ENCODE results near the gene AIF1L.

Gene AIF1L

DNA sequence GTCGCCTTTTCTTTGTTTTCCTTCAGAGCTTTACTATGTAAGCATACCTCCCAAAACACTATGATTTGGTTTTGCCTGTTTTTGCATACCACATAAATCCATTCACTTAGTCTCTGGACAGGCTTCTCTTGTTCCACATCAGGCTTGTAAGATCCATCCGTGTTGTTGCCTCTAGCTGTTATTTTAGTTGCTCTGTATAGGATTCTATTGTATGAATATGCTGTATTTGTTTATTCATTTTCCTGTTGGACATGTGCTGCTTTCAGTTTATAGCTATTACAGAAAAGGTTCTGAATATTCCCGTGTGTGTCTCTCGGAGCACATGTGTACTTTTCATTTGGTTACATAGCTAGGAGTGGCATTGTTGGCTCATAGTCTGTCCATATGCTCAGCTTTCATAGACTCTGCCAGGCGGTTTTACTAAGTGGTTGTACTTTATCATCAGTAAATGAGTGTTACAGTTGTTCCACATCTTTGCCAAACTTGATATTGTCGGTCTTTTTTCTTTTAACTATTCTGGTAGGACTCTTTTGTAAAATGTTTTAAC is 70.9 kb downstream of the AIF1L start:
- DNase-seq (ENCODE audit: low read depth in 2 of 2), result no peak

DNA sequence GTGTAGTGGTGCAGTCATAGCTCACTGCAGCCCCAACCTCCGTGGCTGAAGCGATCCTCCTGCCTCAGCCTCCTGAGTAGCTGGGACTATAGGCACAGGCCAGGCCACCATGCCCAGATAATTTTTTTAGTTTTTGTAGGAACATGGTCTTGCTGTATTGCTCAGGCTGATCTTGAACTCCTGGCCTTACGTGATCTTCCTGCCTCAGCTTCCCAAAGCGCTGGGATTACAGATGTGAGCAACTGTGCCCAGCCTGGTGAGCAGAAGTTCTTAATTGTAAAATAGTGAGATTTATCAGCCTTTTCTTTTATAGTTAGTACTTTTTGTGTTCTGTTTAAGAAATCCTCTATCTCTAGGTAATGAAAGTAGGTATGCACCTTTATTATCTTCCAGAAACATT is 71.6 kb downstream of the AIF1L start:
- no peak for DNase-seq (ENCODE audit: low read depth in 2 of 2)

DNA sequence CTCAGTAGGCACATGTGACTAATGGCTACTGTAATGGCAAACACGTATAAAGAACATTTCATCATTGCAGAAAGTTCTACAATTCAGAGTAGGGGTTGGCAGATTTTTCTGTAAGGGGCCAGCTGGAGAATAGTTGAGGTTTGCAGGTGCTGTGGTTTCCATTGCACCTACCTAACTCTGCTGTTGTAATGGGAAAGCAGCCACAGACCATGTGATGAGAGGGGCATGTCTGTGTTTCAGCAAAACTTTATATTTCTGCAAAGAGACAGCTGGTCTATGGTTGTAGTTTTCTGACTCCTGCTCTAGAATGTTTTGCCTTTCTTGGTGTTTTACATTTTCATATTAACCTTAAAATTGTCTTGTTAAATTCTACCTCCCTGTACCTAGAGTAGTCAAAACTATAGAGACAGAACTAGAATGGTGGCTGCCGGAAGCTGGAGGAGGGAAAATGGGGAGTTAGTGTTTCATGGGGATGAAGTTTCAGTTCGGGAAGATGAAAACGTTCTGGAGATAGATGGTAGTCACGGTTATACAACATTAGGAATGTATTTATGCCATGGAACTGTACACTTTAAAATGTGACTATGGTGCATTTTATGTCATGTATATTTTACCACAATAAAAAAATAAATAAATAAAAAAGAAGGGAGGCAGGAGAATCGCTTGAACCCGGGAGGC is 73.4 kb downstream of the AIF1L start:
- no peak for DNase-seq (ENCODE audit: low read depth in 2 of 2)

All from stimulated activated CD4-positive, alpha-beta T cell treated with anti-CD3 and anti-CD28 coated beads, Interleukin-4, amount 100 ng/mL, for 48 hours (primary cell).